HG03439 (cell line): Measurements from ENCODE around the gene PAFAH1B2.
"Not testable (repeated sequence)": the region's sequence is repeated elsewhere in the genome, so short reads cannot be mapped to it uniquely, and the experiment has no call there.

Source experiments
- ATAC-seq: cut with Tn5 transposase; IDR thresholded peaks from one replicate; pipeline ENCODE4 v1.9.1; 2021; ENCODE audit warnings: mild to moderate bottlenecking, moderate library complexity; ENCODE audit not compliant: unreplicated experiment

The PAFAH1B2 gene

GRCh38 chr11:117143871-117144476, at the start of gene PAFAH1B2:
Gene PAFAH1B2 (plus strand): TSS chr11:117144287. CDS start chr11:117152448, 8,161 bp downstream.
- peak; percentile 97 for ATAC-seq

GRCh38 chr11:117094776-117095175, 49.3 kb upstream of the PAFAH1B2 start:
- ATAC-seq = no peak

- no peak for ATAC-seq
Measured at GRCh38 chr11:117095284-117096161, 48.6 kb upstream of the PAFAH1B2 start.

GRCh38 chr11:117096201-117096991, 47.7 kb upstream of the PAFAH1B2 start:
- no peak for ATAC-seq

- ATAC-seq = no peak
Measured at GRCh38 chr11:117097014-117097388, 47.1 kb upstream of the PAFAH1B2 start.

- ATAC-seq = peak; percentile 22
Measured at GRCh38 chr11:117097389-117098268, 46.5 kb upstream of the PAFAH1B2 start.

- ATAC-seq = peak; percentile 74
Measured at GRCh38 chr11:117098269-117099232, 45.5 kb upstream of the PAFAH1B2 start, which contains the start of gene SIK3. Gene SIK3 (minus strand): TSS chr11:117098428. CDS start chr11:117098415, 13 bp downstream.

GRCh38 chr11:117099696-117100095, 44.4 kb upstream of the PAFAH1B2 start:
- no peak for ATAC-seq

- ATAC-seq = no peak
Measured at GRCh38 chr11:117100556-117100955, 43.5 kb upstream of the PAFAH1B2 start.

- no peak for ATAC-seq
Measured at GRCh38 chr11:117107701-117108590, 36.1 kb upstream of the PAFAH1B2 start.

- no peak for ATAC-seq
Measured at GRCh38 chr11:117110294-117110950, 33.7 kb upstream of the PAFAH1B2 start.

GRCh38 chr11:117112497-117112896, 31.6 kb upstream of the PAFAH1B2 start:
- not testable (repeated sequence) for ATAC-seq

- ATAC-seq = not testable (repeated sequence)
Measured at GRCh38 chr11:117112939-117113338, 31.1 kb upstream of the PAFAH1B2 start.

- ATAC-seq = no peak
Measured at GRCh38 chr11:117117681-117118080, 26.4 kb upstream of the PAFAH1B2 start.

- ATAC-seq = no peak
Measured at GRCh38 chr11:117121176-117121575, 22.9 kb upstream of the PAFAH1B2 start.

GRCh38 chr11:117122556-117122955, 21.5 kb upstream of the PAFAH1B2 start:
- no peak for ATAC-seq

GRCh38 chr11:117126223-117126965, 17.7 kb upstream of the PAFAH1B2 start:
- ATAC-seq = no peak
